Measurements from ENCODE around the gene METTL25B. TPM values are rescaled to one million over a fixed set of nuclear protein-coding genes. Genes with fewer than 3 reads are reported as not detected.

METTL25B gene
- total RNA-seq, 1 donor from 2014 or later: 56.7 TPM

DNA sequence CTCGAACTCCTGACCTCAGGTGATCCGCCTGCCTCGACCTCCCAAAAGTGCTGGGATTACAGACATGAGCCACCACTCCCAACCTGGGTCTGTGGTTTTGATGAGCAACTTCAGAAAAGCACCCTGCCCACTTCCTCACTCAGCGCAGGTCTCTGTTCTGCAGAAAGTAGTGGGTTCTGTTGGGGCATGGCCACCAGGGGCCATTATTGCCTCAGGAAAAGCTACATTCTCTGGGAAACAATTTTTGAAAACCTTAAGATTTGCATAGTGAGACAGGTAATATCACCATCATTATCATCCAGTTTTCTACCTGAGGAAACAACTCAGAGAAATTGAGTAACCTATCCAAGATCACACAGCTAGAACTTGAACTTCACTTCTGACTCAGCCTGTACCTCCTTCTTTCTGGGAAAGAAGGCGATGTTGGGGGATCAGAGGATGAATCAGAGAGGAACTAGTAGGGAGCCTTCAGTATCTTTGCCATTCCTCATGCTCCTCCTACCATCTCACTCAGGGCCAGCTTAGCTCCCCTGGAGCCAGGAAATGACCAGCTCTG, 44.0 kb upstream of the METTL25B start:
- Mint-ChIP-seq H3K27ac (no peak overlapping the region), H3K36me3 (ENCODE audit: low read depth) (no peaks in the 10 kb centered on the region), H3K9me3 (no peaks in the 10 kb centered on the region), H3K4me3 (no peak overlapping the region), H3K4me1 (peaks cover 29% of the 10 kb centered on the region), H3K27me3 (peaks cover 46% of the 10 kb centered on the region)
- POLR2A ChIA-PET: interaction anchor here (1.0 kb wide), 1 partner anchor 23 kb away, joined by 3 read pairs; no protein-coding TSS in a partner anchor
- TF ChIP-seq CTCF (IDR thresholded peaks at IDR 0.05): no peak
- intact Hi-C loops (cut with micrococcal nuclease): no loop called here
- DNase-seq: no peak
- CTCF ChIA-PET: interaction anchor here (0.8 to 2.6 kb wide), 4 partner anchors 9 to 205 kb away, joined by 3 to 15 read pairs (median 6); no protein-coding TSS in a partner anchor
- peak; percentile 42 for ATAC-seq (ENCODE audit: low read depth)

GRCh38 chr1:156689035-156689952, 39.0 kb upstream of the METTL25B start:
- H3K27ac Mint-ChIP-seq: no peak overlapping the region
- POLR2A ChIA-PET: interaction anchor here (0.6 to 1.8 kb wide), 5 partner anchors 13 to 185 kb away, joined by 3 to 9 read pairs (median 3); partner anchors contain the start of genes HDGF and NTRK1
- H3K9me3 Mint-ChIP-seq: no peaks in the 10 kb centered on the region
- peaks cover 22% of the 10 kb centered on the region for H3K4me1 Mint-ChIP-seq
- peak; percentile 55 for DNase-seq
- H3K27me3 Mint-ChIP-seq: peaks cover 51% of the 10 kb centered on the region
- intact Hi-C loops (cut with micrococcal nuclease): loop anchor here (1.0 to 2.0 kb wide), 6 partner anchors 17 to 238 kb away; partner anchors contain the start of gene NTRK1
- H3K4me3 Mint-ChIP-seq: no peak overlapping the region
- no peaks in the 10 kb centered on the region for H3K36me3 Mint-ChIP-seq (ENCODE audit: low read depth)
- peak; percentile 98 for ATAC-seq (ENCODE audit: low read depth)
- peak; percentile 86 for TF ChIP-seq CTCF (IDR thresholded peaks at IDR 0.05)
- CTCF ChIA-PET: interaction anchor here (0.6 to 6.9 kb wide), 40 partner anchors 9 to 467 kb away, joined by 3 to 182 read pairs (median 4); partner anchors contain the start of genes CRABP2, HDGF, ISG20L2 and METTL25B

GRCh38 chr1:156689953-156690674, 38.2 kb upstream of the METTL25B start:
- CTCF ChIA-PET: interaction anchor here (0.6 to 6.9 kb wide), 41 partner anchors 9 to 467 kb away, joined by 3 to 182 read pairs (median 4); partner anchors contain the start of genes CRABP2, HDGF, ISG20L2 and METTL25B
- Mint-ChIP-seq H3K4me3 (no peak overlapping the region), H3K27me3 (peaks cover 50% of the 10 kb centered on the region), H3K9me3 (no peaks in the 10 kb centered on the region), H3K4me1 (peaks cover 18% of the 10 kb centered on the region), H3K27ac (no peak overlapping the region), H3K36me3 (ENCODE audit: low read depth) (no peaks in the 10 kb centered on the region)
- ATAC-seq (ENCODE audit: low read depth): no peak
- TF ChIP-seq CTCF (IDR thresholded peaks at IDR 0.05): no peak
- no peak for DNase-seq
- POLR2A ChIA-PET: interaction anchor here (1.0 to 1.8 kb wide), 4 partner anchors 14 to 170 kb away, joined by 3 to 9 read pairs (median 4); partner anchors contain the start of genes HDGF and NTRK1
- intact Hi-C loops (cut with micrococcal nuclease): loop anchor here (1.0 to 2.0 kb wide), 6 partner anchors 16 to 237 kb away; partner anchors contain the start of gene NTRK1

- intact Hi-C loops (cut with micrococcal nuclease): no loop called here
- ATAC-seq (ENCODE audit: low read depth) (no peak), DNase-seq (no peak)
- peaks cover 46% of the 10 kb centered on the region for H3K27me3 Mint-ChIP-seq
- no peaks in the 10 kb centered on the region for H3K9me3 Mint-ChIP-seq
- no peak overlapping the region for H3K4me3 Mint-ChIP-seq
- ChIA-PET CTCF (interaction anchor here (0.6 to 6.9 kb wide), 18 partner anchors 8 to 399 kb away, joined by 3 to 182 read pairs (median 6); partner anchors contain the start of genes CRABP2, HDGF, ISG20L2 and METTL25B), POLR2A (interaction anchor here (1.8 kb wide), 1 partner anchor 36 kb away, joined by 9 read pairs; no protein-coding TSS in a partner anchor)
- H3K27ac Mint-ChIP-seq: no peak overlapping the region
- H3K4me1 Mint-ChIP-seq: peaks cover 18% of the 10 kb centered on the region
- TF ChIP-seq CTCF (IDR thresholded peaks at IDR 0.05): no peak
- no peaks in the 10 kb centered on the region for H3K36me3 Mint-ChIP-seq (ENCODE audit: low read depth)
Observed at GRCh38 chr1:156690675-156691036, 37.6 kb upstream of the METTL25B start.

Measured in activated B cell treated with CpG ODN at 0.5 μM for 24 hours (primary cell).